Karpas-422 (cell line): ENCODE data around the gene NHEJ1. TPM values are rescaled to one million over a fixed set of nuclear protein-coding genes. Genes with fewer than 3 reads are reported as not detected.
A peak's percentile ranks its signal among the peaks of the same experiment; 100 is the strongest.

Source experiments
- DNase-seq: peaks from one replicate; pipeline ENCODE4 v3.0.0-alpha.2; 2015
- H2AFZ ChIP-seq: fragments of 200-600 bp; sonication (generic); 2 replicates; pipeline ENCODE4 v1.6.1; 2014; ENCODE audit warnings: antibody characterized with exemption, low read length, mixed read lengths
- H3K27ac ChIP-seq: fragments of 200-600 bp; sonication (generic); 2 replicates; pipeline ENCODE4 v1.5.1; 2014; ENCODE audit warnings: mild to moderate bottlenecking, low read length, moderate library complexity
- H3K27me3 ChIP-seq: fragments of 200-600 bp; sonication (generic); 2 replicates; pipeline ENCODE4 v1.6.1; 2014; ENCODE audit warnings: low read length, mixed read lengths
- H3K36me3 ChIP-seq: fragments of 200-600 bp; sonication (generic); 2 replicates; pipeline ENCODE4 v1.6.1; 2014; ENCODE audit warnings: low read length, mixed read lengths; ENCODE audit not compliant: insufficient read depth
- H3K4me1 ChIP-seq: fragments of 200-600 bp; sonication (generic); 2 replicates; pipeline ENCODE4 v1.6.1; 2014; ENCODE audit warnings: mild to moderate bottlenecking, low read length, mixed read lengths
- H3K4me2 ChIP-seq: fragments of 200-600 bp; sonication (generic); 2 replicates; pipeline ENCODE4 v1.6.1; 2014; ENCODE audit warnings: low read length, low read depth, mild to moderate bottlenecking; ENCODE audit not compliant: poor library complexity, severe bottlenecking
- H3K4me3 ChIP-seq: fragments of 200-600 bp; sonication (generic); 2 replicates; pipeline ENCODE4 v1.5.1; 2014; ENCODE audit warnings: mild to moderate bottlenecking, antibody characterized with exemption, low read length, mixed read lengths
- H3K79me2 ChIP-seq: fragments of 200-600 bp; sonication (generic); 2 replicates; pipeline ENCODE4 v1.6.1; 2014; ENCODE audit warnings: mild to moderate bottlenecking, low read length, mixed read lengths
- H3K9ac ChIP-seq: fragments of 200-600 bp; sonication (generic); 2 replicates; pipeline ENCODE4 v1.6.0; 2014; ENCODE audit warnings: low read length
- H3K9me2 ChIP-seq: fragments of 200-600 bp; sonication (generic), shearing (Covaris generic); replicated peaks from 2 replicates; pipeline ENCODE4 v1.6.0; 2014; ENCODE audit warnings: mild to moderate bottlenecking, low read length, moderate library complexity; ENCODE audit not compliant: insufficient read depth
- H3K9me3 ChIP-seq: fragments of 300-700, 200-600 bp; sonication (generic); 2 replicates; pipeline ENCODE4 v1.6.1; 2014; ENCODE audit warnings: low read length, mixed read lengths
- H4K20me1 ChIP-seq: fragments of 200-600 bp; sonication (generic); 2 replicates; pipeline ENCODE4 v1.6.1; 2014; ENCODE audit warnings: mild to moderate bottlenecking, antibody characterized with exemption, low read length, low read depth; ENCODE audit not compliant: insufficient read depth
- total RNA-seq: library from RNA; depleted of rRNA; stranded (reverse); fragments of >200 nt; shearing (Covaris generic); gene quantifications from 2 replicates; pipeline ENCODE4 v1.2.3, GENCODE V29; 2014; ENCODE audit warnings: low replicate concordance

NHEJ1 gene
- total RNA-seq, 1 experiment from 2014 or later, result 21.5 TPM

GRCh38 chr2:219087848-219088247, 72.8 kb downstream of the NHEJ1 start:
- Histone ChIP-seq H3K4me1 (peaks cover 9% of the 10 kb centered on the region; the same call in 1 of the 2 replicates), H3K9me3 (no peaks in the 10 kb centered on the region), H3K79me2 (no peaks in the 10 kb centered on the region), H3K9ac (no peak overlapping the region), H3K27me3 (no peaks in the 10 kb centered on the region), H3K4me2 (no peak overlapping the region), H3K27ac (no peak overlapping the region), H3K4me3 (no peak overlapping the region), H2AFZ (no peak overlapping the region), H3K36me3 (no peaks in the 10 kb centered on the region), H3K9me2 (no peaks in the 10 kb centered on the region), H4K20me1 (peaks cover 6% of the 10 kb centered on the region; the same call in 1 of the 2 replicates)
- DNase-seq, result no peak

GRCh38 chr2:219087361-219087760, 73.3 kb downstream of the NHEJ1 start:
- Histone ChIP-seq H3K9me2 (no peaks in the 10 kb centered on the region), H2AFZ (no peak overlapping the region), H3K27ac (no peak overlapping the region), H4K20me1 (peaks cover 9% of the 10 kb centered on the region; the same call in 1 of the 2 replicates), H3K79me2 (no peaks in the 10 kb centered on the region), H3K4me1 (peaks cover 13% of the 10 kb centered on the region), H3K9me3 (no peaks in the 10 kb centered on the region), H3K4me3 (no peak overlapping the region), H3K27me3 (no peaks in the 10 kb centered on the region), H3K4me2 (no peak overlapping the region), H3K9ac (no peak overlapping the region), H3K36me3 (no peaks in the 10 kb centered on the region)
- DNase-seq, result no peak

- H3K27ac ChIP-seq, result no peak overlapping the region
- H4K20me1 ChIP-seq, result peaks cover 9% of the 10 kb centered on the region; the same call in 1 of the 2 replicates
- no peaks in the 10 kb centered on the region for H3K9me3 ChIP-seq
- H3K4me3 ChIP-seq, result no peak overlapping the region
- no peak for DNase-seq
- no peak overlapping the region for H3K9ac ChIP-seq
- no peaks in the 10 kb centered on the region for H3K27me3 ChIP-seq
- no peaks in the 10 kb centered on the region for H3K79me2 ChIP-seq
- no peak overlapping the region for H3K4me2 ChIP-seq
- H3K9me2 ChIP-seq, result no peaks in the 10 kb centered on the region
- H2AFZ ChIP-seq, result no peak overlapping the region
- peaks cover 25% of the 10 kb centered on the region for H3K4me1 ChIP-seq
- H3K36me3 ChIP-seq, result no peaks in the 10 kb centered on the region
Observed at GRCh38 chr2:219086196-219086595, 74.4 kb downstream of the NHEJ1 start.

GRCh38 chr2:219084791-219085190, 75.8 kb downstream of the NHEJ1 start:
- Histone ChIP-seq H3K27ac (no peak overlapping the region), H3K4me2 (no peak overlapping the region), H3K9me2 (no peaks in the 10 kb centered on the region), H2AFZ (no peak overlapping the region), H3K9ac (no peak overlapping the region), H3K79me2 (no peaks in the 10 kb centered on the region), H3K27me3 (no peaks in the 10 kb centered on the region), H3K36me3 (no peaks in the 10 kb centered on the region), H3K4me3 (no peak overlapping the region), H3K4me1 (peaks cover 28% of the 10 kb centered on the region), H3K9me3 (no peaks in the 10 kb centered on the region), H4K20me1 (peaks cover 9% of the 10 kb centered on the region; the same call in 1 of the 2 replicates)
- no peak for DNase-seq

DNA sequence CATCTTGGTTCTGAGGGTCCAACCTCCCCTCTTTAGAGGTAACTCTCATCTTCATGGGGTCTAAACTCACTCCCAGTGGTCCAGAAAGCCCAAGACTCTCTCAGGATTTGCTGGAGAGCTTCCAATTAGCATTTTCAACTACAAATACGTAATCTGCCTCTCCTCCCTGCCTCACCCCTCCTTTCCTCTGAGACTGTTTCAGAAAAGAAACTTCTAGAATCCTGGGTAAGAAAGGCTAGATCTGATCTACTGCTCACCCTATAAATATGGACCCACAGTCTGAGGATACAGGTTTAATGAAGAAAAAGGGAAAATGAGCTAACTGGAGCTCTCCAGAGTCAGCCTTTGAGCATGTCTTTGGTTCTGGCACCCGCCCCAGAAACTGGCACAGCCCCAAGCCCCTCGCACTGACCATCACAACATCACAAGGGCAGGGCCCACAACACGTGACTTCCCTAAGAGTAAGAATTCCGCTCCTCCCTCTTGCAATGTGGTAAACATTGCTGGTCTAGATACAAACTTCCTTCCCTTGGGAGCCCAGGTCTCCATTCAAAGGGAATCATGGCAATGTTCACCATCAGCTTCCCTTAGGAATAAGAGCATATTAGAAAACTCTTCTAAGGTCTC, 78.2 kb downstream of the NHEJ1 start:
- no peak overlapping the region for H3K27ac ChIP-seq
- no peaks in the 10 kb centered on the region for H3K36me3 ChIP-seq
- peaks cover 28% of the 10 kb centered on the region for H3K4me1 ChIP-seq
- H3K27me3 ChIP-seq, result no peaks in the 10 kb centered on the region
- no peak overlapping the region for H3K9ac ChIP-seq
- no peaks in the 10 kb centered on the region for H3K79me2 ChIP-seq
- H3K9me2 ChIP-seq, result no peaks in the 10 kb centered on the region
- no peaks in the 10 kb centered on the region for H3K9me3 ChIP-seq
- H4K20me1 ChIP-seq, result peaks cover 9% of the 10 kb centered on the region; the same call in 1 of the 2 replicates
- no peak overlapping the region for H2AFZ ChIP-seq
- DNase-seq, result no peak
- peak overlapping the region; percentile 9 for H3K4me2 ChIP-seq
- no peak overlapping the region for H3K4me3 ChIP-seq

DNA sequence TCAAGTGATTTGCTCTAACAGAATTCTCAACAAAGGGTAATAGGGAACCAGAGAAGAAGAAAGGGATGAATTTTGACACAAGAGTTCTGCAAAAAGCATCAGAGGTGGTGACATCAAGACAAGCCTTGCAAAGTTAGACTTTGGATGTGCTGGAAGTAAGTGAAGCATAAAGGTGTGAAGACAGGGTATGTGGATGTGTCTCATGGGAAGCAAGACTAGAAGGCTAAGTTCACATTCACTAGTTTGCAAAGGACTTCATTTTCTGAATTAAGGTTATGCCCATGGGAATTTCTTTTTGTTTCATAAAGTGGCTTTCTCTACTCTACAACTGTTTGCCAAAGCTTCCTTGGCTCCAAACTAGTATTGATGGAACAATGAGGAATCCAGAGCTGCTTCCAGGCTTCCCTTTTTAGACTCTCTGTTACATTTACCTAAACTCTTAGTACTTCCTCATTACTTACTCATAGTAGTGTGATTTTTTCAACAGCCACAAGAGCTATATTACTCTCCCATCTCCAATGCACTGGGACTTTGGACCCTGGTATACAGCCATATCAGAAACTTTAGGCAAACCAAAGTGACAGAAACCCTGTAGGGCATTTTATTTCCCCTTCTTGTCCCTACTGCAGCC, 78.8 kb downstream of the NHEJ1 start:
- Histone ChIP-seq H3K27me3 (no peaks in the 10 kb centered on the region), H3K4me1 (peaks cover 28% of the 10 kb centered on the region), H2AFZ (no peak overlapping the region), H4K20me1 (peaks cover 9% of the 10 kb centered on the region; the same call in 1 of the 2 replicates), H3K9ac (no peak overlapping the region), H3K9me3 (no peaks in the 10 kb centered on the region), H3K36me3 (no peaks in the 10 kb centered on the region), H3K79me2 (no peaks in the 10 kb centered on the region), H3K4me3 (no peak overlapping the region), H3K9me2 (no peaks in the 10 kb centered on the region), H3K27ac (no peak overlapping the region), H3K4me2 (peak overlapping the region; percentile 9)
- DNase-seq, result peak; percentile 63

GRCh38 chr2:219081096-219081495, 79.5 kb downstream of the NHEJ1 start:
- Histone ChIP-seq H3K4me3 (no peak overlapping the region), H3K36me3 (no peaks in the 10 kb centered on the region), H3K27me3 (no peaks in the 10 kb centered on the region), H3K4me2 (no peak overlapping the region), H3K27ac (no peak overlapping the region), H3K9me2 (no peaks in the 10 kb centered on the region), H3K9me3 (no peaks in the 10 kb centered on the region), H4K20me1 (peaks cover 9% of the 10 kb centered on the region; the same call in 1 of the 2 replicates), H3K79me2 (no peaks in the 10 kb centered on the region), H3K4me1 (peaks cover 28% of the 10 kb centered on the region), H3K9ac (no peak overlapping the region), H2AFZ (no peak overlapping the region)
- no peak for DNase-seq

DNA sequence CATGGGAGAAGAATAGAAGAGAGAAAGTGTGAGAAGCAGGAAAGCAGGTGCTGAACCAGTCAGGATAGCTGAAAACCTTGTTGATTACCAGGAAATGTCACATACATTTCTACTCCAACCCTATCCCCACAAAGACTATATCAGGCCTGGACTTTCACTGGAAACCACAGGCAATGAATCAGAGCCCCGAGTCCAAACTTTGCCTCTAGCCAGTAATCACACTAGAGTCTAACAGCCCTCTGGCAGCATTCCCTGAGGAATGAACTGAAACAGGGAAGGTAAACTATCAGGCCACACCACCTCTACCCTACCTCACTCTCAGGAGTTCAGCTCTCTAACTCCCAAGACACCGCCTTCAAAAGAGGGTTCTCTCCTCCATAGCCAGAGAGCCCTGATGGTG, 81.2 kb downstream of the NHEJ1 start:
- no peak overlapping the region for H3K4me3 ChIP-seq
- no peak overlapping the region for H3K27ac ChIP-seq
- H3K79me2 ChIP-seq, result no peaks in the 10 kb centered on the region
- no peak overlapping the region for H3K9ac ChIP-seq
- H4K20me1 ChIP-seq, result peaks cover 9% of the 10 kb centered on the region; the same call in 1 of the 2 replicates
- no peaks in the 10 kb centered on the region for H3K9me2 ChIP-seq
- DNase-seq, result no peak
- no peak overlapping the region for H3K4me2 ChIP-seq
- H3K36me3 ChIP-seq, result no peaks in the 10 kb centered on the region
- H3K4me1 ChIP-seq, result peaks cover 18% of the 10 kb centered on the region
- H3K9me3 ChIP-seq, result no peaks in the 10 kb centered on the region
- no peaks in the 10 kb centered on the region for H3K27me3 ChIP-seq
- no peak overlapping the region for H2AFZ ChIP-seq
